ENCODE results near the gene TIGD2.

DNA sequence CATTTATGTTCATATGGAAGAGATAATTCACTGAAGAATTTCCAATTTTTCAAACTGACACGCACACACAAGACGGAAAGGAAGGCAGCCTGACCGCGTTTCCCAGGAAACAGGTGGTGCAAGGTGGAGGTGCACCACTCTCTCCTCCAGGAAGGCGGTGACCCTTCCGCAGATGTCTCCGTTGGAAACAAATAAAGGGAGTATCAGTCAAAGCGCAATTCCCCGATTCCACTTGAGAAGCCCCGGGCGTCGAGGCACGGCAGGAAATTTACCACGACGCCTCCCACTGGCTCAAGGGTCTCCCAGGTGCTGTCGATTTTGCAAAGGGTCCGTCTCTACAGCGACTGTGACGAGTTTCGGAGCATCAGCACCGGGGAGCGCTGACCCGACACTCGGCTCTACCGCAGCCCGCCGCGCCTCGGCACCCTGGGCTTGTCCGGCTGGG is 770 bp upstream of the TIGD2 start:
- TF ChIP-seq, protein P1, sequence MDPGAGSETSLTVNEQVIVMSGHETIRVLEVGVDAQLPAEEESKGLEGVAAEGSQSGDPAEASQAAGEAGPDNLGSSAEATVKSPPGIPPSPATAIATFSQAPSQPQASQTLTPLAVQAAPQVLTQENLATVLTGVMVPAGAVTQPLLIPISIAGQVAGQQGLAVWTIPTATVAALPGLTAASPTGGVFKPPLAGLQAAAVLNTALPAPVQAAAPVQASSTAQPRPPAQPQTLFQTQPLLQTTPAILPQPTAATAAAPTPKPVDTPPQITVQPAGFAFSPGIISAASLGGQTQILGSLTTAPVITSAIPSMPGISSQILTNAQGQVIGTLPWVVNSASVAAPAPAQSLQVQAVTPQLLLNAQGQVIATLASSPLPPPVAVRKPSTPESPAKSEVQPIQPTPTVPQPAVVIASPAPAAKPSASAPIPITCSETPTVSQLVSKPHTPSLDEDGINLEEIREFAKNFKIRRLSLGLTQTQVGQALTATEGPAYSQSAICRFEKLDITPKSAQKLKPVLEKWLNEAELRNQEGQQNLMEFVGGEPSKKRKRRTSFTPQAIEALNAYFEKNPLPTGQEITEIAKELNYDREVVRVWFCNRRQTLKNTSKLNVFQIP (CRISPR knock-in tag; IDR thresholded peaks at IDR 0.05; ENCODE audit: borderline replicate concordance, low read depth), result no peak
- TF ChIP-seq ZNF565 (CRISPR knock-in tag; conservative IDR thresholded peaks at IDR 0.05; ENCODE audit: low read depth) (no peak), BACH2 (CRISPR knock-in tag; IDR thresholded peaks at IDR 0.05; ENCODE audit: borderline replicate concordance) (no peak), RARB (CRISPR knock-in tag; IDR thresholded peaks at IDR 0.05) (no peak), ZNF8 (CRISPR knock-in tag; IDR thresholded peaks at IDR 0.05) (no peak), ZFP30 (CRISPR knock-in tag; IDR thresholded peaks at IDR 0.05) (no peak), ZNF70 (CRISPR knock-in tag; IDR thresholded peaks at IDR 0.05) (no peak)
- TF ChIP-seq, protein P2, sequence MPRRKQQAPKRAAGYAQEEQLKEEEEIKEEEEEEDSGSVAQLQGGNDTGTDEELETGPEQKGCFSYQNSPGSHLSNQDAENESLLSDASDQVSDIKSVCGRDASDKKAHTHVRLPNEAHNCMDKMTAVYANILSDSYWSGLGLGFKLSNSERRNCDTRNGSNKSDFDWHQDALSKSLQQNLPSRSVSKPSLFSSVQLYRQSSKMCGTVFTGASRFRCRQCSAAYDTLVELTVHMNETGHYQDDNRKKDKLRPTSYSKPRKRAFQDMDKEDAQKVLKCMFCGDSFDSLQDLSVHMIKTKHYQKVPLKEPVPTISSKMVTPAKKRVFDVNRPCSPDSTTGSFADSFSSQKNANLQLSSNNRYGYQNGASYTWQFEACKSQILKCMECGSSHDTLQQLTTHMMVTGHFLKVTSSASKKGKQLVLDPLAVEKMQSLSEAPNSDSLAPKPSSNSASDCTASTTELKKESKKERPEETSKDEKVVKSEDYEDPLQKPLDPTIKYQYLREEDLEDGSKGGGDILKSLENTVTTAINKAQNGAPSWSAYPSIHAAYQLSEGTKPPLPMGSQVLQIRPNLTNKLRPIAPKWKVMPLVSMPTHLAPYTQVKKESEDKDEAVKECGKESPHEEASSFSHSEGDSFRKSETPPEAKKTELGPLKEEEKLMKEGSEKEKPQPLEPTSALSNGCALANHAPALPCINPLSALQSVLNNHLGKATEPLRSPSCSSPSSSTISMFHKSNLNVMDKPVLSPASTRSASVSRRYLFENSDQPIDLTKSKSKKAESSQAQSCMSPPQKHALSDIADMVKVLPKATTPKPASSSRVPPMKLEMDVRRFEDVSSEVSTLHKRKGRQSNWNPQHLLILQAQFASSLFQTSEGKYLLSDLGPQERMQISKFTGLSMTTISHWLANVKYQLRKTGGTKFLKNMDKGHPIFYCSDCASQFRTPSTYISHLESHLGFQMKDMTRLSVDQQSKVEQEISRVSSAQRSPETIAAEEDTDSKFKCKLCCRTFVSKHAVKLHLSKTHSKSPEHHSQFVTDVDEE (CRISPR knock-in tag; IDR thresholded peaks at IDR 0.05), result no peak
- TF ChIP-seq, protein P3, sequence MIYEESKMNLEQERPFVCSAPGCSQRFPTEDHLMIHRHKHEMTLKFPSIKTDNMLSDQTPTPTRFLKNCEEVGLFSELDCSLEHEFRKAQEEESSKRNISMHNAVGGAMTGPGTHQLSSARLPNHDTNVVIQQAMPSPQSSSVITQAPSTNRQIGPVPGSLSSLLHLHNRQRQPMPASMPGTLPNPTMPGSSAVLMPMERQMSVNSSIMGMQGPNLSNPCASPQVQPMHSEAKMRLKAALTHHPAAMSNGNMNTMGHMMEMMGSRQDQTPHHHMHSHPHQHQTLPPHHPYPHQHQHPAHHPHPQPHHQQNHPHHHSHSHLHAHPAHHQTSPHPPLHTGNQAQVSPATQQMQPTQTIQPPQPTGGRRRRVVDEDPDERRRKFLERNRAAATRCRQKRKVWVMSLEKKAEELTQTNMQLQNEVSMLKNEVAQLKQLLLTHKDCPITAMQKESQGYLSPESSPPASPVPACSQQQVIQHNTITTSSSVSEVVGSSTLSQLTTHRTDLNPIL (CRISPR knock-in tag; IDR thresholded peaks at IDR 0.05; ENCODE audit: low read depth), result no peak

Measured in SK-N-SH treated with all-trans-retinoic acid at 6 μM for 48 hours (cell line).